Adrenal gland (tissue), 12 donors: ENCODE results near the gene GSX2. TPM values are rescaled to one million over a fixed set of nuclear protein-coding genes. Genes with fewer than 3 reads are reported as not detected.
"Not testable (repeated sequence)": the region's sequence is repeated elsewhere in the genome, so short reads cannot be mapped to it uniquely, and the experiment has no call there.

Experiments
- DNase-seq, 7 donors: peaks; one replicate each; pipeline ENCODE4 v3.0.0-alpha.2; 2019 to 2020
- H3K27ac ChIP-seq, 5 donors: fragments of 200-600 bp; sonication (generic) in 4 of 5; 1 replicate in 3 of 5; 2 replicates in 2 of 5; pipeline versions ENCODE4 v1.5.1 to v1.8.0; 2016 to 2020; ENCODE audit warnings: mild to moderate bottlenecking in 1 of 5
- H3K27me3 ChIP-seq: fragments of 200-600 bp; 2 replicates; pipeline ENCODE4 v1.8.0; 2021
- H3K36me3 ChIP-seq, 2 donors: fragments of 200-600 bp; replicated peaks in 1 of 2; 1 replicate in 1 of 2; 2 replicates in 1 of 2; pipeline versions ENCODE4 v1.5.1 to v1.8.0; 2018 to 2022
- H3K4me1 ChIP-seq, 2 donors: fragments of 200-600 bp; replicated peaks in 1 of 2; 1 replicate in 1 of 2; 2 replicates in 1 of 2; pipeline versions ENCODE4 v1.5.1 to v1.8.0; 2018 to 2021
- H3K4me3 ChIP-seq, 4 donors: fragments of 200-600 bp; sonication (generic) in 3 of 4; one replicate each; pipeline ENCODE4 v1.5.1; 2016 to 2018
- H3K9me3 ChIP-seq, 3 donors: fragments of 200-600 bp; sonication (generic) in 1 of 3; replicated peaks in 1 of 3; 1 replicate in 2 of 3; 2 replicates in 1 of 3; pipeline versions ENCODE4 v1.5.1 to v1.8.0; 2016 to 2021
- CTCF ChIP-seq, 6 experiments: fragments of 450-650 bp in 4 of 6; fragments of 200-600 bp in 2 of 6; sonication (generic) in 1 of 6; IDR thresholded peaks; 1 replicate in 5 of 6; 2 replicates in 1 of 6; pipeline versions ENCODE4 v1.5.1 to v1.8.0; 2016 to 2021; ENCODE audit warnings: antibody characterized with exemption in 6 of 6, mild to moderate bottlenecking in 2 of 6, moderate library complexity in 1 of 6
- POLR2A ChIP-seq, 2 donors: fragments of 450-650 bp; IDR thresholded peaks; one replicate each; pipeline ENCODE4 v1.6.1; 2017; ENCODE audit warnings: antibody characterized with exemption in 2 of 2, mild to moderate bottlenecking in 2 of 2, moderate library complexity in 1 of 2
- WGBS, 4 donors: extraction: QIAGEN DNeasy Blood & Tissue Kit in 2 of 4; methylation state at CpG; one replicate each; pipeline versions ENCODE4 v1.1.5 to v1.1.7; 2013 to 2017; 5-methylcytosine and 5-hydroxymethylcytosine counted together
- intact Hi-C, 2 donors: fragments of 100-400 bp; cut with DNase I; formaldehyde crosslinking; loops; one replicate each; pipeline versions ENCODE4 v1.14.1 to v1.15.0; 2022 to 2023
- polyA plus RNA-seq, 3 donors: library from polyadenylated mRNA; stranded (reverse); fragments of 200-250 nt in 2 of 3; fragments of 350-450 nt in 1 of 3; fragmentation: Illumina TruSeq in 1 of 3; extraction: RNeasy Lipid Tissue Mini Kit (QIAGEN cat#74804) in 1 of 3; gene quantifications; one replicate each; pipeline ENCODE4 v1.2.3, GENCODE V29; 2013 to 2014
- total RNA-seq, 9 donors: library from RNA; depleted of rRNA in 4 of 9; stranded (reverse); fragments of >200 nt in 4 of 9; fragments of 120-200 nt in 1 of 9; fragmentation: NEBNext Ultra II Directional in 1 of 9; extraction: Animal tissue kit (Norgen Biotek cat#: 25700) in 1 of 9; gene quantifications; one replicate each; pipeline versions ENCODE4 v1.1.0 to v1.2.4, GENCODE V29; 2013 to 2023
- donor health status: healthy with polysubstance abuse.
- donor health status: Bipolar disorder and iron deficiency.
- donor health status: DM: yes; HTN: yes; CAD: no.
- donor health status: DM: no; HTN: no; CAD: no.
- donor health status: DM: no; HTN: no; CAD: no.
- donor health status: DM: yes; HTN: yes; CAD: no.

The GSX2 gene
- total and polyA plus RNA-seq, 12 donors = not detected

GRCh38 chr4:54118850-54119589 lies 19.1 kb downstream of the GSX2 start:
- DNase-seq = no peak
- no peak overlapping the region for H3K27ac ChIP-seq
- WGBS, 4 donors = 70 to 77% (median 74%) methylated on average over 5 of the region's 5 CpGs
- H3K4me1 ChIP-seq = no peaks in the 10 kb centered on the region
- H3K27me3 ChIP-seq = no peaks in the 10 kb centered on the region
- TF ChIP-seq POLR2A (IDR thresholded peaks at IDR 0.05) (no peak), CTCF (IDR thresholded peaks at IDR 0.05) (no peak)
- intact Hi-C loops = no loop called here
- H3K4me3 ChIP-seq = no peak overlapping the region
- H3K36me3 ChIP-seq = no peaks in the 10 kb centered on the region
- H3K9me3 ChIP-seq = no peaks in the 10 kb centered on the region

- H3K27me3 ChIP-seq = no peaks in the 10 kb centered on the region
- TF ChIP-seq POLR2A (IDR thresholded peaks at IDR 0.05) (no peak), CTCF (IDR thresholded peaks at IDR 0.05) (no peak)
- no peaks in the 10 kb centered on the region for H3K36me3 ChIP-seq
- H3K4me3 ChIP-seq = no peak overlapping the region
- H3K27ac ChIP-seq = no peak overlapping the region
- no peaks in the 10 kb centered on the region for H3K9me3 ChIP-seq
- intact Hi-C loops = no loop called here
- no peak for DNase-seq
- H3K4me1 ChIP-seq = no peaks in the 10 kb centered on the region
Observed at GRCh38 chr4:54120518-54120917, 20.6 kb downstream of the GSX2 start.

GRCh38 chr4:54127660-54128059 lies 27.7 kb downstream of the GSX2 start:
- no peak for DNase-seq
- no peaks in the 10 kb centered on the region for H3K36me3 ChIP-seq
- intact Hi-C loops = no loop called here
- H3K4me3 ChIP-seq = no peak overlapping the region
- WGBS, 4 donors = 89 to 100% (median 97%) methylated on average over 1 of the region's 1 CpG
- no peak for TF ChIP-seq POLR2A (IDR thresholded peaks at IDR 0.05)
- TF ChIP-seq CTCF (IDR thresholded peaks at IDR 0.05) = no peak
- H3K27me3 ChIP-seq = peaks cover 3% of the 10 kb centered on the region
- peaks cover 0 to 4% (median 0%) of the 10 kb centered on the region in 3 donors for H3K9me3 ChIP-seq
- no peak overlapping the region for H3K27ac ChIP-seq
- no peaks in the 10 kb centered on the region for H3K4me1 ChIP-seq

GRCh38 chr4:54128694-54129093 lies 28.7 kb downstream of the GSX2 start:
- intact Hi-C loops, H3K9me3 ChIP-seq, DNase-seq, H3K27me3 ChIP-seq, H3K27ac ChIP-seq, H3K4me3 ChIP-seq, H3K4me1 ChIP-seq, H3K36me3 ChIP-seq: not testable (repeated sequence)
- WGBS, 4 donors = 75 to 98% (median 98%) methylated on average over 2 of the region's 2 CpGs

GRCh38 chr4:54139332-54139731 lies 39.4 kb downstream of the GSX2 start:
- H3K36me3 ChIP-seq = no peaks in the 10 kb centered on the region
- no peak overlapping the region for H3K4me3 ChIP-seq
- H3K27ac ChIP-seq = no peak overlapping the region
- intact Hi-C loops = no loop called here
- H3K9me3 ChIP-seq = no peaks in the 10 kb centered on the region
- TF ChIP-seq POLR2A (IDR thresholded peaks at IDR 0.05) = no peak
- TF ChIP-seq CTCF (IDR thresholded peaks at IDR 0.05) = no peak
- no peak for DNase-seq
- WGBS, 4 donors = 61 to 72% (median 66%) methylated on average over 2 to 4 of the region's 4 CpGs
- no peaks in the 10 kb centered on the region for H3K27me3 ChIP-seq
- H3K4me1 ChIP-seq = no peaks in the 10 kb centered on the region
